Measurements from ENCODE around the gene GABRG1.

The GABRG1 gene

DNA sequence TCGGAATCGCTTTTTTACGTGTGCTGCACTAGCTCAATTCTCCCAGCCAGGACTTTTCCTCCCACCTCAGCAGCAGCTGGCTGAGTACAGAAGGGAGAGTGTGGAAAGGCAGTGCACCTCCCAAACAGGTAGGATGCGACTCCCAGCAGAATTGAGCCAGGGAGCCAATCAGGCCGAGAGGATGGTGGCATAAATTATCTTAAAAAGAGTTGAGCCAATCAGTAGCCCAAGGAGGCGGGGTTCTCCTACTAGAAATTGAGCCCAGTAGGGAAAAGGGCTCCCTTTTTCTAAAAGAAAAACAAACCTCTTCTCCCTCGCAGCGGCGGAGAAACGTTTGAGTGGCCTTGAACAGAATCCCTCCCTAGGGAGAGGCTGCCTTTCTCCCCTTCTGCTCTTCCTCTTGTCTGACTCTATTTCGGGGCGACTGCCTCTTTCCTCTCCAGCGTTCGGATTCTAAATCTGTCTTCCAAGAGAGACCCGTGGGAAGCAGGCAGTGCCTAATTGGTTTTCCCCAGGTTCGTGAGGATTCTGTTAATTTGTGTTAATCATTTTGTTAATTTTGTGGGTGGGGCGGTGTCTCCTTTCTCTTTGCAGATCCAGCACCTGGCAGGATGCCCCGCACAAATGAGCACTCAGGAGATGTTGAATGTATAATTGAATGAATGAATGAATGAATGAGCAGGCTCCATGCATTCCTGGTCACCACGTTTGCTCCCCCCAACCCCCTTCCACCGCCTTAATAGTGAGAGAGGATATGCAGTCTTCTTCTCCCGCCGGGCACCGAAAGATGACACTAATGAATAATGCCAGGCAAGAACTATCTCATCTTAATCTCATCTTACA lies at the start of gene GABRG1:
TSS of gene GABRG1 (minus strand) at position 142 of the 843 bp plus-strand sequence. CDS start at position 1, 141 bp downstream.
- H3K9me3 Mint-ChIP-seq = peaks cover 10% of the 10 kb centered on the region
- H3K36me3 Mint-ChIP-seq = no peaks in the 10 kb centered on the region
- no peak within 1 kb of the TSS for H3K4me3 Mint-ChIP-seq
- no peaks in the 10 kb centered on the region for H3K27me3 Mint-ChIP-seq
- no peaks in the 10 kb centered on the region for H3K4me1 Mint-ChIP-seq
- H3K27ac Mint-ChIP-seq = no peak within 1 kb of the TSS
- ATAC-seq = no peak

DNA sequence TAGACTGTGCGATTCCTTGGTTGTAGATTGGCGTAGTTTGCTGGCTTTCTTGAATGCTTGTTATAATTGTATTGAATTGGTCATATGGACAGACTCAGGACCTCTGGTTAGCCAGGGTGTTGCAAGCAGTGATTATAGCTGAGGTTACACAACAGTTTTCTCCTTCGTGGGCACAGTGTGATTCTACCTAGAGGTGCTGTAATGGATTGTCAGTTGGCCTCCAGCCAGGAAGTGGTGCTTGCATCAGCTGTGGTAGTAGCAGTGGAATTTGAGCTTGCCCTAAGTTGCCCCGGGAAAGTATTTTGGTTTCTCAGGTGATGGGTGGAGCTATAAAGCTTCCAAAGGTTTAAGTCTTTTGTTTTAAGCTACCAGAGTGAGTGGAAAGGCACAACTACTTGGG lies 23.1 kb upstream of the GABRG1 start:
- Mint-ChIP-seq H3K27ac (no peak overlapping the region), H3K4me1 (no peaks in the 10 kb centered on the region), H3K4me3 (no peak overlapping the region), H3K36me3 (no peaks in the 10 kb centered on the region), H3K27me3 (no peaks in the 10 kb centered on the region), H3K9me3 (peaks cover 15% of the 10 kb centered on the region)
- ATAC-seq = no peak

DNA sequence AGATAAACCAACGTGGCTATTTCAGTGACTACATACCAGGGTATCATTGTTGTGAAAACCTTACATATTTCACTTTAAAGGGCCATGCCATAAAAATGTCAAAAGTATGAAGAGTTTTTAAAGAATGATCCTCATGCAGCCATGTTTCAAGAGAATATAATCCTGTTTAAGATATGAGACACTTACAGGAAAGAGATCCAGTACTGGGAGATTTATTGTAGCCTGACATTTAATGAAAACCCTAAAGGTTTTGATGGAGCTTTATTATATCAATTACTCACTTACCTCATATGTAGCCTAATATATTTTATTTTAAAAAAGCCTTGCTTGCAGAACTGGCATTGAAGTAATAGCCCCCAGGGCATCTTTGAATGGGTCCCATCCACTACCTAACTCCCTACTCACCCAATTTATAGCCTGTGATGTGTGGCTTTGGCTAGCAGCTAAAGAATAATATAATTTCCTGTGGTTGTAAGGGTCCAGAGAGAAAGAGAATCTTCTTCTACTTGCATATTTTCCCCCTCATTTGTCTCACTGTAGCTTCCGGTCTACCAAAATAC lies 7.7 kb upstream of the GABRG1 start:
- Mint-ChIP-seq H3K27ac (no peak overlapping the region), H3K36me3 (no peaks in the 10 kb centered on the region), H3K9me3 (peaks cover 4% of the 10 kb centered on the region), H3K4me3 (no peak overlapping the region), H3K27me3 (no peaks in the 10 kb centered on the region), H3K4me1 (no peaks in the 10 kb centered on the region)
- ATAC-seq = no peak

DNA sequence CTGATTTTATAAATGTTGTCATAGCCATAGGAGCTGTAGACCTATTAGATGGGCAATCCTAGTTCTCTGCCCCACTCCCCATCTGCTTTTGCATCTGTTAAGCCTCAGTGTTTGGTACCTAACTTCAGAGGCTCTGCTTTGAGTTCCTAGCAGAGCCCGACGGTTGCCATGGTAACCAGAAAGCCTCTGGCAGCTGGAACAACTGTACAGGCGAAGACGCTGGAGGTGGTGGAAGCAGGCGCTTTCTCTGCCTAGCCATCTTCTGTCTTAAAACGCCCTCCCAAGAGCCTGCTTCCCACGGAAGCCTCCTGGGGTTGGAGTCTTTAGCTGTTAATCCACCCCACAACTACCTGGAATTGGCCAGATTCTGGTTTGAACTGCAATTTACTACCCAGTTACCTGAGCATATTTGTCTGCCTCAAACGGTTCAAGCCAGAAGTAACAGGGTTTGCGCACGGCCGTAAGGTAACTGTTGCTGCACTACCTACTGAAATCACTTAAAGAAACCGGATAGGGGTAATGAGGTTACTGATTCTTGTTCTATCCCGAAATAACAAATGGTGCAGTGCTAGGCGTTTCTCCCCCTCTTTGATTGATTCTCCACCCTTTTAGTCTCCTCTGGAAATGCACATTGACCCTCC lies 1.0 kb upstream of the GABRG1 start:
- H3K4me1 Mint-ChIP-seq = no peaks in the 10 kb centered on the region
- H3K27ac Mint-ChIP-seq = no peak overlapping the region
- no peak for ATAC-seq
- no peaks in the 10 kb centered on the region for H3K27me3 Mint-ChIP-seq
- no peak overlapping the region for H3K4me3 Mint-ChIP-seq
- no peaks in the 10 kb centered on the region for H3K36me3 Mint-ChIP-seq
- H3K9me3 Mint-ChIP-seq = peaks cover 10% of the 10 kb centered on the region

DNA sequence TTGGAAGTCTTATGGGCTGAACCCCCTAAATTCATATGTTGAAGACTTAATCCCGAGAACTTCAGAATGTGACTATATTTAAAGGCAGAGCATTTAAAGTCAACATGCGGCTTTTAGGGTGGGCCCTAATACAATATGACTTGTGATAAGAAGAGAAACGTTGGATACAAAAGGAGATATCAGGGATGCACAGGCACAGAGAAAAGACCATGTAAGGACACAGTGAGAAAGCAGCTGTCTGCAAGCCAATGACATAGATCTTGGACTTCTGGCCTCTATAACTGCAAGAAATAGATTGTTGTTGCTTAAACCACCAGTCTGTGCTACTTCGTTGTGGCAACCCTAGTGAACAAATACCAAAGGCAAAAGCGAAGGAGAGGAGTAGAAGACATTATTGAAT lies 42.2 kb downstream of the GABRG1 start:
- no peak for ATAC-seq
- H3K4me3 Mint-ChIP-seq = no peak overlapping the region
- H3K27ac Mint-ChIP-seq = no peak overlapping the region
- H3K4me1 Mint-ChIP-seq = no peaks in the 10 kb centered on the region
- H3K27me3 Mint-ChIP-seq = no peaks in the 10 kb centered on the region
- no peaks in the 10 kb centered on the region for H3K36me3 Mint-ChIP-seq
- peaks cover 11% of the 10 kb centered on the region for H3K9me3 Mint-ChIP-seq

DNA sequence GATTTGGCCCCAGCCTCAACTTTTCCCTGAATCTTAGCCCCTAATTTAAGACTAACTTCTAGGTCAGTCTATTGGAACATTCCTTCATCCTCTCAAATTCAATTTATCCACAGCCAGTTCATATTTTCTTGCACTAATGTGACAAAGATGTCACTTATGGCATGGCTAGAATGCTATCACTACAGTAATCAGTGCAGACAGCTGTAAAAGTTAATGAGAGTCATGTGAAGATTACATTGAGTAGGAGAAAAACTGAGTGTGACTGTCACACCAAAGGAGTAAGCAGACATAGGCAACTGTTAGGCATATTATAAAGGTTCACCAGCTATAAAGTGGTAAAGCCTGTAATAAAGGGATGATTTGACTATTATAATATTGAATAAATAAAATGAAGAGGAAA lies 42.6 kb downstream of the GABRG1 start:
- no peak for ATAC-seq
- Mint-ChIP-seq H3K4me1 (no peaks in the 10 kb centered on the region), H3K27me3 (no peaks in the 10 kb centered on the region), H3K36me3 (no peaks in the 10 kb centered on the region), H3K27ac (no peak overlapping the region), H3K4me3 (no peak overlapping the region), H3K9me3 (peaks cover 11% of the 10 kb centered on the region)

DNA sequence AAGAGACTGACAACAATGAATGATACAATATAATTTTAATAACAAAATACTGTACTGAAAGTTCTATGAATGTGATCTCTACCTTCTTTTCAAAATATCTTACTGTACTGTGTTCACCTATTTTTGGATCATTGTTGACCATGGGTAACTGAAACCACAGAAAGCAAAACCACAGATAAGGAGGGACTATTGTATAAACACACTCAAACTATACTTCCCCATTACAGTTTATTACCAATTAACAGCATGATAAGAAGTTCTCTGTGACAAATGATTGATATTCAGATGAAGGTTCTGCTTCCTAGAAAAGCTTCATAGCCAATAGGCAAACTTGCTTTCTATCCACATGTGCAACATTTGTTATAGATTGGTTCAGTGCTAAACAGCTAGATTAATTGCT lies 50.1 kb downstream of the GABRG1 start:
- Mint-ChIP-seq H3K4me1 (no peaks in the 10 kb centered on the region), H3K9me3 (peaks cover 3% of the 10 kb centered on the region), H3K36me3 (no peaks in the 10 kb centered on the region), H3K27ac (no peak overlapping the region), H3K27me3 (no peaks in the 10 kb centered on the region), H3K4me3 (no peak overlapping the region)
- ATAC-seq = no peak

DNA sequence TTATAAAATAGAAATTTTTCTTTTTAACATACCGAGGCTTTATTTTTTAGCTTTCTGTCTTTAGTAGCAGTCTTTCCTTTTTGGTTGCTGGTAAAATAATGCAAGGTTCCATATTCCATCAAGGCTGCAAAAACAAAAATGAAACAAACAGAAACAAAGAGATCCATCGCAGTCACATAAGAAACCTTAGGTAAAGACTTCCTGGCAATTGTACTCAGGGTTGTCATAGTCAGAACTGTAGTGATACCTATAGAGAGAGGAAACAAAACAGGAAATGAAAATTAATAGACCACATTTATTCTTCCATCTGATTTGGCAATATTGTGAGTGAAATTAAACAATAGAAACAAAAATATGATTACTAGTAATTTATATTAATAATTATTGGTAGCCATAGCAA lies 72.5 kb downstream of the GABRG1 start:
- no peak overlapping the region for H3K4me3 Mint-ChIP-seq
- H3K27ac Mint-ChIP-seq = no peak overlapping the region
- H3K27me3 Mint-ChIP-seq = no peaks in the 10 kb centered on the region
- no peak for ATAC-seq
- H3K9me3 Mint-ChIP-seq = peaks cover 7% of the 10 kb centered on the region
- no peaks in the 10 kb centered on the region for H3K36me3 Mint-ChIP-seq
- no peaks in the 10 kb centered on the region for H3K4me1 Mint-ChIP-seq

DNA sequence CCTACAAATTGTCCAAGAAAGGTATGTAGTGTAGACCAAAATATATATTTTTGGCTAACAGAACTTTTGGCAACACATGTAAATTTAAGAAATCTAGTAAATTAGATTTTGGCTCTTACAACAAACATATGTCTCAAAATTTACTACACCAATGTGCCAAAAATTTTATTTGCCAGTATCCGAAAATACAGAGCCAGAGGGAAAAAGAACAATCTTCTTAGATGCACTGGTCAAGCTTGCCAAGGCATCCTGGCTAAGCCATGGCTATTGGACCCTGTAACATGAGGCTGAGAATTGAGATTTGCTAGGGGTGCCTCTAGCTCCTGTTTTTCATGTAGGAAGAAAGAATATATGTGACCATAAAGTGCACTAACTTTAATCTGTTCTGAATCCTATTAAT lies 91.8 kb downstream of the GABRG1 start:
- H3K27me3 Mint-ChIP-seq = no peaks in the 10 kb centered on the region
- no peak overlapping the region for H3K4me3 Mint-ChIP-seq
- no peak for ATAC-seq
- H3K4me1 Mint-ChIP-seq = no peaks in the 10 kb centered on the region
- no peak overlapping the region for H3K27ac Mint-ChIP-seq
- H3K9me3 Mint-ChIP-seq = peaks cover 11% of the 10 kb centered on the region
- no peaks in the 10 kb centered on the region for H3K36me3 Mint-ChIP-seq

DNA sequence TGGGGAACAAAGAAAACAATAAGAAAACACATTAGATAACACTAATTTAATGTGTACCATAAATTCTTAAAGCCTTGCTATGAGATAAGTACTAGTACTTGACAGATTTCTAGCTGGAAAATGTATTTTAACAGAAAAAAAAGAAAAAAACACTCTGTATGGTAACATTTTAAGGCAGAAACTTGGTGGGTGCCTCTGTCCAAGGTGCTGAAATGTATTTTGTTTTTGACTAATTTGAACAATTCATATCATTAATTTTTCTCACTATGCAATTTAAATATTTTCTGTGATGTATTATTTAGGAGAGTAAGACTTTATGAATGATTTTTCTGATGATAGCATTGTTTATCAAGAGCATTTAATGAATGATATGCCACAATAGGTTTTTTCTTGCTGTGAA lies 107.5 kb downstream of the GABRG1 start:
- no peaks in the 10 kb centered on the region for H3K27me3 Mint-ChIP-seq
- no peaks in the 10 kb centered on the region for H3K9me3 Mint-ChIP-seq
- H3K4me3 Mint-ChIP-seq = no peak overlapping the region
- no peaks in the 10 kb centered on the region for H3K4me1 Mint-ChIP-seq
- H3K36me3 Mint-ChIP-seq = no peaks in the 10 kb centered on the region
- ATAC-seq = no peak
- no peak overlapping the region for H3K27ac Mint-ChIP-seq

DNA sequence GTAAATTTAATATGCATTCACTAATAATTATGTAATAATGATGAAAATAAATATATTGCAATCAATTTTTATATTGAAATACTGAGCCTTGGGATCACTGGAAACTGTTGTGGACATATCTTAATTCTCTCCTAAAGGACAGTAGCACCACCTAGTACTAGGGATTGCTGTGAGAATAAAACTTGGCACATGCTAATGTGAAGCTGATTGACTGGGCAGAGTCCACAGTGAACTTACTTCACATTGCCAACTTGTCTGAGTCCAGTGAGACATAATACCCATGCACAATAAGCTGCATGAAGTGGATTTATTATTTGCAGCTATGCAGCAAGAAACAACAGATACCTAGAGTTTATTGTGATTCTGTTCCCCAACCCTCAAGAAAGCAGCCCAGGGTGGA lies 131.1 kb downstream of the GABRG1 start:
- Mint-ChIP-seq H3K4me1 (no peaks in the 10 kb centered on the region), H3K9me3 (peaks cover 10% of the 10 kb centered on the region), H3K4me3 (no peak overlapping the region), H3K27ac (no peak overlapping the region), H3K36me3 (no peaks in the 10 kb centered on the region), H3K27me3 (no peaks in the 10 kb centered on the region)
- ATAC-seq = no peak

DNA sequence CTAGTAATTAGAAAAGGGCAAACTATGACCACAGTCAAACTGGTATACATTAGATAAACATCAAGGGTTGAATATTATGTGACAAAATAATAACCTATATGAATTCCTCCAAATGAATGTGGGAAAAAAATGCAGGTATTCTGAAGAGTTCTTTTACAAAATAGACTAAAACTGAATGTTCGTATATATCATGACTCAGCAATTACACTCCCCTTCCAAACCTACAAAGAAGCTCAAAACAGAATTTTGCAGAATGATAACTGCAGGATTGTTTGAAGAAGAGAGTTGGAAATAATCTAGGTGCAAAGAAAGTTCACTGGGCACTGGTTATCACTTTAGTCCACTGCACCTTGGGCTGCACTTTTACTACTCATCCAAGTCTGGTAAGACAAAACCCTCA lies 134.1 kb downstream of the GABRG1 start:
- Mint-ChIP-seq H3K9me3 (peaks cover 4% of the 10 kb centered on the region), H3K4me1 (no peaks in the 10 kb centered on the region), H3K4me3 (no peak overlapping the region), H3K27me3 (no peaks in the 10 kb centered on the region), H3K36me3 (no peaks in the 10 kb centered on the region), H3K27ac (no peak overlapping the region)
- no peak for ATAC-seq

DNA sequence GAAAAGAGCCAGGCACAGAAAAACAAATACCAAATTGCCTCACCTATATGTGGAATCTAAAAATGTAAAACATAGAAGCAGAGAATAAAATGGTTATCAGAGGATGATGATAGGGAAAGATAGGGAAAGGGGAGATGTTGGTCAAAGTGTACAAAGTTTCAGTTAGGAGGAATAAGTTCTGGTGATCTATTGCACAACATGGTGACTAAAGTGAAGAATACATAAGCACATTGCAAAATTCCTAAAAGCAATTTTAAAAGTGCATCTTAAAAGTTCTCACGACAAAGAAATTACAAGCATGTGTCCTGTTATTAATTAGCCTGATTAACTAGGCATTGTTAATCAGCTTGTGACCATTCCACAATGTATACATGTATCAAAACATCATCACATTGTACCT lies 136.0 kb downstream of the GABRG1 start:
- Mint-ChIP-seq H3K27ac (no peak overlapping the region), H3K4me3 (no peak overlapping the region), H3K27me3 (no peaks in the 10 kb centered on the region), H3K9me3 (peaks cover 7% of the 10 kb centered on the region), H3K4me1 (no peaks in the 10 kb centered on the region), H3K36me3 (no peaks in the 10 kb centered on the region)
- ATAC-seq = no peak
